Erythroblast (primary cell): ENCODE measurements around the gene DTHD1.

Experiments
- GATA1 ChIP-seq: IDR thresholded peaks from 2 replicates; pipeline ENCODE4 v1.6.1; 2011; ENCODE audit warnings: low read depth, mild to moderate bottlenecking, control low read depth, low read length, moderate library complexity
- POLR2A ChIP-seq: IDR thresholded peaks from 2 replicates; pipeline ENCODE4 v1.6.1; 2011; ENCODE audit warnings: mild to moderate bottlenecking, low read length

- no peak for TF ChIP-seq POLR2A
- TF ChIP-seq GATA1: no peak
Measured at GRCh38 chr4:36285784-36286480, 4.5 kb downstream of the DTHD1 start.
